Neuronal stem cell (in vitro differentiated cells): ENCODE measurements around the gene STX16. TPM values are rescaled to one million over a fixed set of nuclear protein-coding genes. Genes with fewer than 3 reads are reported as not detected.
A peak's percentile ranks its signal among the peaks of the same experiment; 100 is the strongest.

Experiments
- DNase-seq: peaks from one replicate; pipeline ENCODE4 v3.0.0-alpha.2; 2013; ENCODE audit warnings: low spot score
- H2AFZ ChIP-seq: one replicate; pipeline ENCODE4 v1.6.1; 2013; ENCODE audit warnings: mild to moderate bottlenecking, low read length, inconsistent platforms
- H2AK5ac ChIP-seq: 2 replicates; pipeline ENCODE4 v1.6.1; 2013; ENCODE audit warnings: low read depth, mild to moderate bottlenecking, inconsistent platforms, low read length, moderate library complexity, mixed read lengths
- H2BK120ac ChIP-seq: 2 replicates; pipeline ENCODE4 v1.6.1; 2013; ENCODE audit warnings: low read depth, mild to moderate bottlenecking, inconsistent platforms, low read length, moderate library complexity, mixed read lengths
- H2BK12ac ChIP-seq: one replicate; pipeline ENCODE4 v1.6.1; 2013; ENCODE audit warnings: low read length, inconsistent platforms
- H2BK15ac ChIP-seq: 2 replicates; pipeline ENCODE4 v1.6.1; 2013; ENCODE audit warnings: mild to moderate bottlenecking, low read length, inconsistent platforms, mixed read lengths
- H2BK5ac ChIP-seq: one replicate; pipeline ENCODE4 v1.6.1; 2013; ENCODE audit warnings: inconsistent platforms, mild to moderate bottlenecking, low read length, moderate library complexity
- H3K14ac ChIP-seq: one replicate; pipeline ENCODE4 v1.6.1; 2013; ENCODE audit warnings: low read length, inconsistent platforms
- H3K18ac ChIP-seq: 2 replicates; pipeline ENCODE4 v1.6.1; 2013; ENCODE audit warnings: low read length, inconsistent platforms
- H3K23ac ChIP-seq: 2 replicates; pipeline ENCODE4 v1.6.1; 2013; ENCODE audit warnings: low read depth, mild to moderate bottlenecking, mixed read lengths, low read length, inconsistent platforms; ENCODE audit not compliant: poor library complexity
- H3K27ac ChIP-seq: replicated peaks from 3 replicates; pipeline ENCODE4 v1.5.1; 2013; ENCODE audit warnings: low read length, inconsistent platforms
- H3K27me3 ChIP-seq, 3 experiments: 2 replicates each; pipeline ENCODE4 v1.6.1; 2013; ENCODE audit warnings: low read length in 3 of 3, mild to moderate bottlenecking in 2 of 3, inconsistent platforms in 1 of 3, low read depth in 1 of 3, mixed read lengths in 1 of 3, moderate library complexity in 1 of 3; ENCODE audit not compliant: control insufficient read depth in 3 of 3, insufficient read depth in 3 of 3
- H3K36me3 ChIP-seq, 2 donors: replicated peaks in 1 of 2; 2 replicates each; pipeline ENCODE4 v1.6.1; 2013; ENCODE audit warnings: low read length in 2 of 2; ENCODE audit not compliant: control insufficient read depth in 2 of 2, insufficient read depth in 2 of 2
- H3K4ac ChIP-seq: 2 replicates; pipeline ENCODE4 v1.6.1; 2013; ENCODE audit warnings: inconsistent platforms, mild to moderate bottlenecking, low read length, moderate library complexity
- H3K4me1 ChIP-seq, 2 donors: 1 replicate in 1 of 2; 2 replicates in 1 of 2; pipeline ENCODE4 v1.6.1; 2013; ENCODE audit warnings: low read length in 2 of 2, low read depth in 1 of 2; ENCODE audit not compliant: control insufficient read depth in 2 of 2, insufficient read depth in 1 of 2
- H3K4me2 ChIP-seq: one replicate; pipeline ENCODE4 v1.6.1; 2013; ENCODE audit warnings: mild to moderate bottlenecking, low read length, inconsistent platforms; ENCODE audit not compliant: insufficient read depth, poor library complexity, severe bottlenecking
- H3K4me3 ChIP-seq, 2 donors: 2 replicates each; pipeline ENCODE4 v1.5.1; 2013; ENCODE audit warnings: low read length in 2 of 2, mild to moderate bottlenecking in 2 of 2, inconsistent platforms in 1 of 2, moderate library complexity in 1 of 2
- H3K79me1 ChIP-seq: one replicate; pipeline ENCODE4 v1.6.1; 2013; ENCODE audit warnings: low read depth, mild to moderate bottlenecking, inconsistent platforms, low read length, moderate library complexity
- H3K9ac ChIP-seq: one replicate; pipeline ENCODE4 v1.6.1; 2013; ENCODE audit warnings: mild to moderate bottlenecking, low read depth, low read length, inconsistent platforms; ENCODE audit not compliant: poor library complexity
- H3K9me3 ChIP-seq, 2 donors: replicated peaks in 1 of 2; 2 replicates each; pipeline versions ENCODE3 to v1.6.1; 2013; ENCODE audit warnings: low read length in 2 of 2, mild to moderate bottlenecking in 2 of 2, inconsistent platforms in 1 of 2, low read depth in 1 of 2, mixed read lengths in 1 of 2, moderate library complexity in 1 of 2; ENCODE audit not compliant: control insufficient read depth in 2 of 2, insufficient read depth in 1 of 2
- H4K8ac ChIP-seq: one replicate; pipeline ENCODE4 v1.6.1; 2013; ENCODE audit warnings: low read depth, mild to moderate bottlenecking, inconsistent platforms, low read length, moderate library complexity
- H4K91ac ChIP-seq: one replicate; pipeline ENCODE4 v1.6.1; 2013; ENCODE audit warnings: low read length, low read depth, mild to moderate bottlenecking, inconsistent platforms; ENCODE audit not compliant: poor library complexity
- WGBS, 2 donors: extraction: QIAGEN DNeasy Blood & Tissue Kit; methylation state at CpG; one replicate each; pipeline ENCODE4 v1.1.7; 2013; ENCODE audit warnings: missing lambda C conversion rate in 2 of 2, mixed read lengths in 1 of 2; ENCODE audit not compliant: insufficient read length in 2 of 2, insufficient replicate concordance in 1 of 2; ENCODE audit errors: extremely low coverage in 2 of 2; 5-methylcytosine and 5-hydroxymethylcytosine counted together
- polyA plus RNA-seq, 2 experiments: library from polyadenylated mRNA; stranded (reverse); fragments of 200-250 nt; gene quantifications; one replicate each; pipeline ENCODE4 v1.2.3, GENCODE V29; 2013

Gene STX16
- 45.1 TPM for polyA plus RNA-seq (2013, experiment 1 of 2)
- polyA plus RNA-seq (2013, experiment 2 of 2) = 45.7 TPM

- Histone ChIP-seq H2BK120ac (no peak within 1 kb of the TSS), H3K4ac (peak within 1 kb of the TSS; percentile 42), H4K8ac (peak within 1 kb of the TSS; percentile 77), H3K9me3 (no peaks in the 10 kb centered on the region), H2BK12ac (no peak within 1 kb of the TSS), H3K9ac (peak within 1 kb of the TSS; percentile 94), H2BK5ac (peak within 1 kb of the TSS; percentile 88), H2AFZ (peak within 1 kb of the TSS; percentile 100), H3K4me3 (peak within 1 kb of the TSS; percentile 82 to 94), H3K4me1 (peaks cover 3 to 15% of the 10 kb centered on the region in 2 donors), H3K36me3 (no peaks in the 10 kb centered on the region), H3K4me2 (peak within 1 kb of the TSS; percentile 93), H4K91ac (no peak within 1 kb of the TSS), H2AK5ac (peak within 1 kb of the TSS; percentile 50), H3K23ac (peak within 1 kb of the TSS; percentile 59), H3K27me3 (peaks cover 0 to 11% (median 0%) of the 10 kb centered on the region in 3 experiments), H2BK15ac (no peak within 1 kb of the TSS), H3K14ac (no peak within 1 kb of the TSS), H3K27ac (peak within 1 kb of the TSS; percentile 71), H3K18ac (peak within 1 kb of the TSS; percentile 96), H3K79me1 (peaks cover 2% of the 10 kb centered on the region)
- DNase-seq = peak; percentile 94
- WGBS, 2 donors = no CpG with 5 or more reads among the region's 49 CpGs
These were observed at the start of gene STX16 for GRCh38 chr20:58650776-58651558. TSS of gene STX16 (plus strand) at chr20:58651283. CDS start at chr20:58652007, 724 bp downstream.

GRCh38 chr20:58602124-58602523, 49.0 kb upstream of the STX16 start:
- H3K4ac ChIP-seq = no peak overlapping the region
- H3K23ac ChIP-seq = no peak overlapping the region
- H3K27ac ChIP-seq = no peak overlapping the region
- DNase-seq = no peak
- H3K36me3 ChIP-seq = no peaks in the 10 kb centered on the region
- no peak overlapping the region for H3K4me2 ChIP-seq
- H3K9ac ChIP-seq = no peak overlapping the region
- H3K79me1 ChIP-seq = no peaks in the 10 kb centered on the region
- H3K27me3 ChIP-seq = peaks cover 0 to 20% (median 0%) of the 10 kb centered on the region in 3 experiments
- H2AFZ ChIP-seq = no peak overlapping the region
- no peak overlapping the region for H3K4me3 ChIP-seq
- H2BK12ac ChIP-seq = no peak overlapping the region
- H3K4me1 ChIP-seq = peaks cover 1 to 10% of the 10 kb centered on the region in 2 donors
- no peak overlapping the region for H2BK5ac ChIP-seq
- no peaks in the 10 kb centered on the region for H3K9me3 ChIP-seq
- no peak overlapping the region for H2AK5ac ChIP-seq
- H2BK120ac ChIP-seq = no peak overlapping the region
- H2BK15ac ChIP-seq = no peak overlapping the region
- H4K91ac ChIP-seq = no peak overlapping the region
- H3K18ac ChIP-seq = no peak overlapping the region
- no CpG with 5 or more reads among the region's 5 CpGs for WGBS, 2 donors
- no peak overlapping the region for H4K8ac ChIP-seq
- H3K14ac ChIP-seq = no peak overlapping the region

- Histone ChIP-seq H4K8ac (no peak overlapping the region), H3K9me3 (no peaks in the 10 kb centered on the region), H3K4me3 (no peak overlapping the region), H3K9ac (no peak overlapping the region), H3K18ac (no peak overlapping the region), H2BK12ac (no peak overlapping the region), H3K4me1 (peaks cover 0 to 4% of the 10 kb centered on the region in 2 donors), H3K27me3 (peaks cover 0 to 23% (median 0%) of the 10 kb centered on the region in 3 experiments), H2BK15ac (no peak overlapping the region), H2BK120ac (no peak overlapping the region), H3K4ac (no peak overlapping the region), H3K14ac (no peak overlapping the region), H3K27ac (no peak overlapping the region), H2AFZ (no peak overlapping the region), H3K4me2 (no peak overlapping the region), H3K79me1 (no peaks in the 10 kb centered on the region), H4K91ac (no peak overlapping the region), H2BK5ac (no peak overlapping the region), H3K23ac (no peak overlapping the region), H2AK5ac (no peak overlapping the region), H3K36me3 (no peaks in the 10 kb centered on the region)
- WGBS, 2 donors = no CpG with 5 or more reads among the region's 2 CpGs
- DNase-seq = no peak
These were observed 47.4 kb upstream of the STX16 start for GRCh38 chr20:58603721-58604120.

GRCh38 chr20:58604128-58604881, 46.8 kb upstream of the STX16 start:
- DNase-seq = no peak
- H3K4me2 ChIP-seq = no peak overlapping the region
- H3K27ac ChIP-seq = no peak overlapping the region
- no peak overlapping the region for H4K8ac ChIP-seq
- H3K4ac ChIP-seq = no peak overlapping the region
- H3K9me3 ChIP-seq = no peaks in the 10 kb centered on the region
- H3K4me3 ChIP-seq = no peak overlapping the region
- no CpG with 5 or more reads among the region's 19 CpGs for WGBS, 2 donors
- no peaks in the 10 kb centered on the region for H3K79me1 ChIP-seq
- no peak overlapping the region for H2AK5ac ChIP-seq
- no peak overlapping the region for H2AFZ ChIP-seq
- H2BK15ac ChIP-seq = no peak overlapping the region
- no peak overlapping the region for H3K9ac ChIP-seq
- H3K23ac ChIP-seq = no peak overlapping the region
- H2BK12ac ChIP-seq = no peak overlapping the region
- H3K36me3 ChIP-seq = no peaks in the 10 kb centered on the region
- H4K91ac ChIP-seq = no peak overlapping the region
- peaks cover 0 to 4% of the 10 kb centered on the region in 2 donors for H3K4me1 ChIP-seq
- H3K18ac ChIP-seq = no peak overlapping the region
- peaks cover 0 to 23% (median 0%) of the 10 kb centered on the region in 3 experiments for H3K27me3 ChIP-seq
- no peak overlapping the region for H3K14ac ChIP-seq
- no peak overlapping the region for H2BK120ac ChIP-seq
- no peak overlapping the region for H2BK5ac ChIP-seq
